ENCODE measurements around the gene OSBPL3. TPM values are rescaled to one million over a fixed set of nuclear protein-coding genes. Genes with fewer than 3 reads are reported as not detected.

Gene OSBPL3
- total RNA-seq, 2 donors from 2014 or later: 9.0 to 14.8 TPM

DNA sequence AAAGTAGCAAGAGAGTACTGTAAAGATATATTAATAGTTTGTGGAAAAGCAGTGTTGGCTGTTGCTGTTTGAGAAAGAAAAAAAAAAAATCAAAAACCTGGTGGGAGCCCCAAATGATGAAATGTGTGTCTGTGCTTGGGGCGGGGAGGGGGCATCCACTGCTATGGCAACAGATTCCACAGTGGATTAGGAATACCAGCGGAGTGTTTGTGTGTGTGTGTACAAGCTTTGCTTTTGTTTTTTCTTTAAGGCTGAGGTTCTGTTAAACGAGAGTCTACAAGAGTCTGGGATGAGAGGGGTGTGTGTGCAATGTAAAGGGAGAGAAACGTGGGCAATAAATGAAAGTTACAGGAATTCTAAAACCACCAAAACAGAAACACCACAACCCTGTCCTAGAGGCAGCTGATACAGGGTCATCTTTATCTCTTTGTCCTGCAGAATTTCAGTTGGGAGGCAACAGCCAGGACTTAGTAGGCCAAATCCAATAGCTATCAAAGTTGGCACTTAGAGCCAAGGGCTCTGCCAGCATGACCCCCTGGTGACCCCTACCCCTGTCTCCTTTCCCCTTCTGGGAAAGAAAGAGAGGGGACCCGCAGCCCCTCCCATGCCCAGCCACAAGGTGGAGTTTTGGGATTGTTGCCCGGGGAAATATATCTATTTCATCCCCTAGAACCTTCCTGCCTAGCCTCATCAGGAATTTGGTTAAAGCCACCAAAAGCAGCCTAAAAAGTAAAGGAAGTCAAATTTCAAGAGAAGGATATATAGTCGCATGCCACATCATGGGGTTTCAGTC lies 85.4 kb downstream of the OSBPL3 start:
- H3K27me3 ChIP-seq: no peaks in the 10 kb centered on the region
- DNase-seq: no peak
- H3K9ac ChIP-seq (ENCODE audit: low read depth in 2 of 2, low read length in 2 of 2): no peak overlapping the region
- intact Hi-C loops (cut with DNase I): no loop called here
- TF ChIP-seq, protein P1, sequence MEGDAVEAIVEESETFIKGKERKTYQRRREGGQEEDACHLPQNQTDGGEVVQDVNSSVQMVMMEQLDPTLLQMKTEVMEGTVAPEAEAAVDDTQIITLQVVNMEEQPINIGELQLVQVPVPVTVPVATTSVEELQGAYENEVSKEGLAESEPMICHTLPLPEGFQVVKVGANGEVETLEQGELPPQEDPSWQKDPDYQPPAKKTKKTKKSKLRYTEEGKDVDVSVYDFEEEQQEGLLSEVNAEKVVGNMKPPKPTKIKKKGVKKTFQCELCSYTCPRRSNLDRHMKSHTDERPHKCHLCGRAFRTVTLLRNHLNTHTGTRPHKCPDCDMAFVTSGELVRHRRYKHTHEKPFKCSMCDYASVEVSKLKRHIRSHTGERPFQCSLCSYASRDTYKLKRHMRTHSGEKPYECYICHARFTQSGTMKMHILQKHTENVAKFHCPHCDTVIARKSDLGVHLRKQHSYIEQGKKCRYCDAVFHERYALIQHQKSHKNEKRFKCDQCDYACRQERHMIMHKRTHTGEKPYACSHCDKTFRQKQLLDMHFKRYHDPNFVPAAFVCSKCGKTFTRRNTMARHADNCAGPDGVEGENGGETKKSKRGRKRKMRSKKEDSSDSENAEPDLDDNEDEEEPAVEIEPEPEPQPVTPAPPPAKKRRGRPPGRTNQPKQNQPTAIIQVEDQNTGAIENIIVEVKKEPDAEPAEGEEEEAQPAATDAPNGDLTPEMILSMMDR (IDR thresholded peaks at IDR 0.05): no peak
- H3K27ac ChIP-seq: no peak overlapping the region
- H3K4me3 ChIP-seq: no peak overlapping the region
- no peaks in the 10 kb centered on the region for H3K36me3 ChIP-seq
- no peaks in the 10 kb centered on the region for H3K9me3 ChIP-seq
- H3K4me1 ChIP-seq: no peaks in the 10 kb centered on the region

DNA sequence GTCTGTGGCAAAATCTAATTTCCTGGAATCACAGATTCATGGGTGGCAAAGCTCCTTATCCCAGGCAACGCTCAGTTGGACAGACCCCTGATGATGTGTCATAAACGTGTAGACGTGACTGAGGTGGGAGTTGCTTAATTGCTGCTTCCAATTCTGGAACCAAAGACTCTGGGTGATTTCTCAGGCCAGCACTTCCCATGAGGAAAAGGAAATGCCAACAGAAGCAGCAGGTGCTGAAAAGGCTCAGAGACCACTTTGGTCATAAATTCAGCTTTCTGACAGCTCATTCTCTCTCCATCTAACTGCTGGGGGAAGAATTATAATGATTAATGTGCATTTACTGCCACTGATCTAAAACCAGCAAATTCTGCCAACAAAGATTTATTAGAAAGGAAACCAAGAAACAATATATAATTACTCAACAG lies 88.7 kb downstream of the OSBPL3 start:
- Histone ChIP-seq H3K4me3 (no peak overlapping the region), H3K27me3 (no peaks in the 10 kb centered on the region), H3K9me3 (no peaks in the 10 kb centered on the region), H3K36me3 (no peaks in the 10 kb centered on the region), H3K4me1 (no peaks in the 10 kb centered on the region), H3K9ac (ENCODE audit: low read depth in 2 of 2, low read length in 2 of 2) (no peak overlapping the region), H3K27ac (no peak overlapping the region)
- TF ChIP-seq, protein P1 (IDR thresholded peaks at IDR 0.05): no peak
- DNase-seq: no peak
- intact Hi-C loops (cut with DNase I): no loop called here

DNA sequence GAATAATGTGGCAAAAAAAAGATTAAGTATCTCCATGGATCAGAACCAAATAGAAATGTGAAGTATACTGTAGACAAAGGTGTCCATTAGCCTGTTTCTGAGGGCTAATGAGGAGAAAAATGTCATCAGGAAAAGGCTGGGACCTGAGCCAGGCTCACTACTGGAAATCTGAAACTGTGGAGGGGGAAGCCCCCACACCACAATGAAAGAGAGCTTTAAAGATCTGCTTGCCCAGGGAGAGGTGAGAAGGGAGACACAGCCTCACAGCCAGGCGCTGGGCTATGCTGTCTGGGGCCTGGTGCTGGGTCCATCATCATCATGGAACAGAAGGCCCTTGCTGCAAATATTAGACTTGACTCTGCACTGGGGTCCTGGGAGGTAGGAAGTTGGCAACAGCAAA lies 90.4 kb downstream of the OSBPL3 start:
- no peaks in the 10 kb centered on the region for H3K9me3 ChIP-seq
- TF ChIP-seq, protein P1 (IDR thresholded peaks at IDR 0.05): no peak
- no peaks in the 10 kb centered on the region for H3K4me1 ChIP-seq
- H3K36me3 ChIP-seq: no peaks in the 10 kb centered on the region
- intact Hi-C loops (cut with DNase I): no loop called here
- H3K27me3 ChIP-seq: no peaks in the 10 kb centered on the region
- no peak overlapping the region for H3K9ac ChIP-seq (ENCODE audit: low read depth in 2 of 2, low read length in 2 of 2)
- no peak overlapping the region for H3K27ac ChIP-seq
- DNase-seq: no peak
- H3K4me3 ChIP-seq: no peak overlapping the region

DNA sequence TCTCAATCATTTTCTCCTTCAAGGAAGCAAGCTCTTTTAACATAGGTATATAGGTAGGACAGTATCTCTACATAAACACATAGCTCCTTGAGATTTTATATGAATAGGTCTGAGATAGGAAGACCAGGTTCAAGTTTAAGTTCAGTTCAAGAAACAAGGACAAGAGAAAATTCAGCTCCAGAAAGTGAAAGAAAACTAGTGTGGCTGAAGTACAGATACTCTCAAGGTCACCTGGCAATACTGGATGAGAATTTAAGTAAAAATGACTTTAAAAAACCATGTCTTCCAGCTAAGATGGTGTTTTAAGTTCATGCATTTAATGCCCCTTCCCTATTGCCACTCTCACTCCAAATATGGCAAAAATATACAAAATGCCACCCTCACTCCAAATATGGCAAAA lies 91.3 kb downstream of the OSBPL3 start:
- no peak overlapping the region for H3K4me3 ChIP-seq
- H3K4me1 ChIP-seq: no peaks in the 10 kb centered on the region
- DNase-seq: no peak
- intact Hi-C loops (cut with DNase I): no loop called here
- H3K27me3 ChIP-seq: no peaks in the 10 kb centered on the region
- TF ChIP-seq, protein P1 (IDR thresholded peaks at IDR 0.05): no peak
- no peaks in the 10 kb centered on the region for H3K36me3 ChIP-seq
- H3K9ac ChIP-seq (ENCODE audit: low read depth in 2 of 2, low read length in 2 of 2): no peak overlapping the region
- H3K27ac ChIP-seq: no peak overlapping the region
- H3K9me3 ChIP-seq: no peaks in the 10 kb centered on the region

DNA sequence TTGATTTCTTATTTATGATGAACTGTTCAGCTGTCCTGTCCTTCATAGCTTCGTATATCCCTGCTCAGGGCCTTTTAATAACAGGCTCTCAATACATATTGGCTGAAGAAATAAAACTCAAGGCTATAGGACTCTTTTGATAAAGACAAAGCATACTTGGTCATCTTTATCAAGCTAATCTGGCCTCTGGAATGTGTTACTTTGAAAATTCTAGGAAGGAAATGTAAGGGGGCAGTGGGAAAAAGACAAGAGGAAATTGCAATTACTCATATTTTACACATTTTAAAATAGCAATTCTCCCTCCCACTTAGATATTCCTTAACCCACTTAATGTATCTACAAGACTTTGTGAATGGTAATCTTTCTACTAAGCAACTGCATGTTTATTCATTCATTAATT lies 94.3 kb downstream of the OSBPL3 start:
- Histone ChIP-seq H3K4me3 (no peak overlapping the region), H3K27me3 (no peaks in the 10 kb centered on the region), H3K9ac (ENCODE audit: low read depth in 2 of 2, low read length in 2 of 2) (no peak overlapping the region), H3K36me3 (no peaks in the 10 kb centered on the region), H3K27ac (no peak overlapping the region), H3K9me3 (no peaks in the 10 kb centered on the region), H3K4me1 (no peaks in the 10 kb centered on the region)
- DNase-seq: no peak
- TF ChIP-seq, protein P1 (IDR thresholded peaks at IDR 0.05): no peak
- intact Hi-C loops (cut with DNase I): no loop called here

All from colonic mucosa (tissue), 4 donors.